ENCODE measurements around the gene PRKACG.

PRKACG gene

GRCh38 chr9:69012696-69013381, 1.1 kb downstream of the PRKACG start:
- TF ChIP-seq GATA3 (IDR thresholded peaks at IDR 0.05; ENCODE audit: low read depth, low read length): no peak
- TF ChIP-seq GATA2 (IDR thresholded peaks at IDR 0.05; ENCODE audit: low read depth, low read length): no peak

GRCh38 chr9:69009708-69010107, 4.2 kb downstream of the PRKACG start:
- no peak for TF ChIP-seq GATA2 (IDR thresholded peaks at IDR 0.05; ENCODE audit: low read depth, low read length)
- TF ChIP-seq GATA3 (IDR thresholded peaks at IDR 0.05; ENCODE audit: low read depth, low read length): no peak

GRCh38 chr9:69004836-69005235, 9.1 kb downstream of the PRKACG start:
- TF ChIP-seq GATA2 (IDR thresholded peaks at IDR 0.05; ENCODE audit: low read depth, low read length) (no peak), GATA3 (IDR thresholded peaks at IDR 0.05; ENCODE audit: low read depth, low read length) (no peak)

GRCh38 chr9:69003051-69003450, 10.9 kb downstream of the PRKACG start:
- TF ChIP-seq GATA2 (IDR thresholded peaks at IDR 0.05; ENCODE audit: low read depth, low read length) (no peak), GATA3 (IDR thresholded peaks at IDR 0.05; ENCODE audit: low read depth, low read length) (no peak)

GRCh38 chr9:69001921-69002320, 12.0 kb downstream of the PRKACG start:
- TF ChIP-seq GATA3 (IDR thresholded peaks at IDR 0.05; ENCODE audit: low read depth, low read length) (no peak), GATA2 (IDR thresholded peaks at IDR 0.05; ENCODE audit: low read depth, low read length) (no peak)

GRCh38 chr9:68999393-69000105, 14.4 kb downstream of the PRKACG start:
- no peak for TF ChIP-seq GATA2 (IDR thresholded peaks at IDR 0.05; ENCODE audit: low read depth, low read length)
- no peak for TF ChIP-seq GATA3 (IDR thresholded peaks at IDR 0.05; ENCODE audit: low read depth, low read length)

- TF ChIP-seq GATA3 (IDR thresholded peaks at IDR 0.05; ENCODE audit: low read depth, low read length) (no peak), GATA2 (IDR thresholded peaks at IDR 0.05; ENCODE audit: low read depth, low read length) (no peak)
These were observed 15.1 kb downstream of the PRKACG start for GRCh38 chr9:68998812-68999211.

- TF ChIP-seq GATA3 (IDR thresholded peaks at IDR 0.05; ENCODE audit: low read depth, low read length): no peak
These were observed 15.5 kb downstream of the PRKACG start for GRCh38 chr9:68998385-68998784.

GRCh38 chr9:68997666-68998065, 16.2 kb downstream of the PRKACG start:
- no peak for TF ChIP-seq GATA2 (IDR thresholded peaks at IDR 0.05; ENCODE audit: low read depth, low read length)
- TF ChIP-seq GATA3 (IDR thresholded peaks at IDR 0.05; ENCODE audit: low read depth, low read length): no peak

- TF ChIP-seq GATA2 (IDR thresholded peaks at IDR 0.05; ENCODE audit: low read depth, low read length) (no peak), GATA3 (IDR thresholded peaks at IDR 0.05; ENCODE audit: low read depth, low read length) (no peak)
These were observed 17.5 kb downstream of the PRKACG start for GRCh38 chr9:68996462-68996861.

- no peak for TF ChIP-seq GATA2 (IDR thresholded peaks at IDR 0.05; ENCODE audit: low read depth, low read length)
- no peak for TF ChIP-seq GATA3 (IDR thresholded peaks at IDR 0.05; ENCODE audit: low read depth, low read length)
These were observed 18.1 kb downstream of the PRKACG start for GRCh38 chr9:68995776-68996175.

GRCh38 chr9:68991457-68991856, 22.5 kb downstream of the PRKACG start:
- TF ChIP-seq GATA3 (IDR thresholded peaks at IDR 0.05; ENCODE audit: low read depth, low read length) (no peak), GATA2 (IDR thresholded peaks at IDR 0.05; ENCODE audit: low read depth, low read length) (no peak)

- TF ChIP-seq GATA2 (IDR thresholded peaks at IDR 0.05; ENCODE audit: low read depth, low read length) (no peak), GATA3 (IDR thresholded peaks at IDR 0.05; ENCODE audit: low read depth, low read length) (no peak)
These were observed 30.1 kb downstream of the PRKACG start for GRCh38 chr9:68983522-68984424.

- TF ChIP-seq GATA2 (IDR thresholded peaks at IDR 0.05; ENCODE audit: low read depth, low read length) (no peak), GATA3 (IDR thresholded peaks at IDR 0.05; ENCODE audit: low read depth, low read length) (no peak)
These were observed 30.9 kb downstream of the PRKACG start for GRCh38 chr9:68983008-68983411.

All from SH-SY5Y (cell line).